Body of pancreas (tissue), 4 donors: ENCODE results near the gene RNASE11.

Source experiments
- POLR2A ChIP-seq, 3 donors: fragments of 450-650 bp; IDR thresholded peaks; one replicate each; pipeline ENCODE4 v1.6.1; 2016; ENCODE audit warnings: antibody characterized with exemption in 3 of 3, mild to moderate bottlenecking in 2 of 3
- TF ChIP-seq, protein P1 (sequence below), 7 experiments: fragments of 450-650 bp in 4 of 7; fragments of 200-600 bp in 3 of 7; sonication (generic) in 3 of 7; IDR thresholded peaks; one replicate each; pipeline ENCODE4 v1.5.1; 2016 to 2019; ENCODE audit warnings: antibody characterized with exemption in 7 of 7

DNA sequence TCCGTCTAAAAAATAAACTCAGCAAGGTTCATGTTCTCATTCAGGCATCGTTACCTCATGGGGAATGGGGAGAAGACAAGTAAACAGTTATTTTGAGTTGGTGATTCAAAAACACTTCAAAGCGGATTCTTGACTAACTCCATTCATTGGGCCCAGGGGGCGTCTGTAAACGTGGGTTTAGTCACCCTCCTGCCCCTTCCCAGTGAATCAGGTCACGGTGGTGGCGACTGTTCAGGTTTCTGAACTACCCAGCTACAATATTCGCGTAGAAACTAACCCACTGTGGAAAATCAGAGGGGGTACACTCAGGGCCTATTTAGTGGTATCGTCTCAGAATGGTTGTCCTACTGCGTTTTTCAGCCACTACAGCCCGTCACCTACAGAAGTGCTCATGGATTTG lies 38.5 kb upstream of the RNASE11 start:
- TF ChIP-seq, protein P1, sequence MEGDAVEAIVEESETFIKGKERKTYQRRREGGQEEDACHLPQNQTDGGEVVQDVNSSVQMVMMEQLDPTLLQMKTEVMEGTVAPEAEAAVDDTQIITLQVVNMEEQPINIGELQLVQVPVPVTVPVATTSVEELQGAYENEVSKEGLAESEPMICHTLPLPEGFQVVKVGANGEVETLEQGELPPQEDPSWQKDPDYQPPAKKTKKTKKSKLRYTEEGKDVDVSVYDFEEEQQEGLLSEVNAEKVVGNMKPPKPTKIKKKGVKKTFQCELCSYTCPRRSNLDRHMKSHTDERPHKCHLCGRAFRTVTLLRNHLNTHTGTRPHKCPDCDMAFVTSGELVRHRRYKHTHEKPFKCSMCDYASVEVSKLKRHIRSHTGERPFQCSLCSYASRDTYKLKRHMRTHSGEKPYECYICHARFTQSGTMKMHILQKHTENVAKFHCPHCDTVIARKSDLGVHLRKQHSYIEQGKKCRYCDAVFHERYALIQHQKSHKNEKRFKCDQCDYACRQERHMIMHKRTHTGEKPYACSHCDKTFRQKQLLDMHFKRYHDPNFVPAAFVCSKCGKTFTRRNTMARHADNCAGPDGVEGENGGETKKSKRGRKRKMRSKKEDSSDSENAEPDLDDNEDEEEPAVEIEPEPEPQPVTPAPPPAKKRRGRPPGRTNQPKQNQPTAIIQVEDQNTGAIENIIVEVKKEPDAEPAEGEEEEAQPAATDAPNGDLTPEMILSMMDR (IDR thresholded peaks at IDR 0.05) = no peak
- no peak for TF ChIP-seq POLR2A (IDR thresholded peaks at IDR 0.05)
